ENCODE results near the gene DOC2B.

DOC2B gene

DNA sequence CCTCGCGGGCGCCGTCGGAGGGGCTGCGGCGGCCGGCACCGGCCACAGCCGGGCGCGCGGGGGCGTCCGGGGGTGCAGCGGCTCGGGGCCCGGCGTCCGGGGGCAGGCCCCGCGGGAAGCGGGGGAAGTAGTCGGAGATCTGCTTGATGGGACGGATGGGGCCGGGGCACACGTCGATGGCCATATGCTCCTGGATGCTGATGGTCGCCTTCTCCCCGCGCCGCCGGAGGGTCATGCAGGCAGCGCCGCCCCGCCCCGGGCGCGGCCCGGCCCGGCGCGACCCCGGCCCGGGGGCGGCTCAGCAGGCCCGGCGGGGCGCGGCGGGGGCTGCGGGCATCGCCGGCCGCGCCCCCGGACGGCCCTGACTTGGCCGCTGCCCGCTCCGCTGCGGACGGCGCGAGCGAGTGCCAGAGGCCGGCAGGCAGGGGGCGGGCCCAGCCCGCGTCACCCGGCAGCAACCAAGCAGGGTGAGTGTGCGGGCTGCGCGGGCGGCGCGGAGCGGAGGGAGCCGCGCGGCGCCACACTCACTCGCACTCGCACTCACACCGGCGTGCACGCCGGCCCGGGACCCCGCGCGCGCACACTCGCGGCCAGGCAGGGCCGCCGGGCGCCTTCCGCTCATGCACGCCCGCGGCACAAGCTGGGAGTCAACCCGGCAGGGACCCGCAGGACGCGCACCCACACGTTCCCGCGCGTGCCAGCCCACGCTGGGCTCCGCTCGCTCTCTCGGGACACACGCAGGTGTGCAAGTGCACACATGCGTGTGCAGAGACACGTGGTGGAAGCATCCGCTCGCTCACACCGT, at the start of gene DOC2B:
Gene DOC2B, minus strand, starts transcription at position 406 of the 805 bp plus-strand sequence. Its CDS starts 171 bp downstream, at position 235.
- Histone ChIP-seq H3K27me3 (peaks cover 0 to 65% of the 10 kb centered on the region in 2 donors), H3K27ac (no peak within 1 kb of the TSS), H3K4me1 (peaks cover 0 to 23% (median 13%) of the 10 kb centered on the region in 4 donors), H3K9me3 (no peaks in the 10 kb centered on the region), H3K4me3 (peak within 1 kb of the TSS; percentile 36 to 49), H3K36me3 (no peaks in the 10 kb centered on the region)
- intact Hi-C loops (cut with DNase I; ENCODE audit: low total_unique reads): no loop called here
- TF ChIP-seq, protein P1, sequence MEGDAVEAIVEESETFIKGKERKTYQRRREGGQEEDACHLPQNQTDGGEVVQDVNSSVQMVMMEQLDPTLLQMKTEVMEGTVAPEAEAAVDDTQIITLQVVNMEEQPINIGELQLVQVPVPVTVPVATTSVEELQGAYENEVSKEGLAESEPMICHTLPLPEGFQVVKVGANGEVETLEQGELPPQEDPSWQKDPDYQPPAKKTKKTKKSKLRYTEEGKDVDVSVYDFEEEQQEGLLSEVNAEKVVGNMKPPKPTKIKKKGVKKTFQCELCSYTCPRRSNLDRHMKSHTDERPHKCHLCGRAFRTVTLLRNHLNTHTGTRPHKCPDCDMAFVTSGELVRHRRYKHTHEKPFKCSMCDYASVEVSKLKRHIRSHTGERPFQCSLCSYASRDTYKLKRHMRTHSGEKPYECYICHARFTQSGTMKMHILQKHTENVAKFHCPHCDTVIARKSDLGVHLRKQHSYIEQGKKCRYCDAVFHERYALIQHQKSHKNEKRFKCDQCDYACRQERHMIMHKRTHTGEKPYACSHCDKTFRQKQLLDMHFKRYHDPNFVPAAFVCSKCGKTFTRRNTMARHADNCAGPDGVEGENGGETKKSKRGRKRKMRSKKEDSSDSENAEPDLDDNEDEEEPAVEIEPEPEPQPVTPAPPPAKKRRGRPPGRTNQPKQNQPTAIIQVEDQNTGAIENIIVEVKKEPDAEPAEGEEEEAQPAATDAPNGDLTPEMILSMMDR (IDR thresholded peaks at IDR 0.05): no peak
- no peak for DNase-seq

DNA sequence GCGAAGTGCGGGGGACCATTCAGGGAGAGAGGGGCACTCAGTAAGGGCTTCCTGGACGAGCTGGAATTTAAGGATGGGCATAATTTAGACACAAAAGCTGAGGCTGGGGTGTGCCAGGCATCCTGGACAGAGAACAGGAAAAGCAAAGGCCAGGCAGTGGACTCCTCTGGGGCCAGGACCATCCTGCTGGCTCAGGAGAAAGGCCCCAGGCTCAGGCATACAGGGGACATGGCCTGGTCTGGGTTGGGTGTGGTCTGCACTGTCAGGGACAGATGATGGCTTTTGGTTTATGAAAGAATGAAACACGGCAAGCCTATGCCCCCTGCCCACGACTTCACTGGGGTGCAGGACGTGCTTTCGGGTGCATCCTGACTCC, 48.9 kb upstream of the DOC2B start:
- Histone ChIP-seq H3K36me3 (no peaks in the 10 kb centered on the region), H3K27ac (no peak overlapping the region), H3K4me1 (no peaks in the 10 kb centered on the region), H3K4me3 (no peak overlapping the region), H3K9me3 (no peaks in the 10 kb centered on the region), H3K27me3 (peaks cover 0 to 10% of the 10 kb centered on the region in 2 donors)
- DNase-seq: no peak
- intact Hi-C loops (cut with DNase I; ENCODE audit: low total_unique reads): no loop called here
- TF ChIP-seq, protein P1 (IDR thresholded peaks at IDR 0.05): no peak

- Histone ChIP-seq H3K4me1 (no peaks in the 10 kb centered on the region), H3K27me3 (peaks cover 0 to 10% of the 10 kb centered on the region in 2 donors), H3K36me3 (no peaks in the 10 kb centered on the region), H3K9me3 (no peaks in the 10 kb centered on the region), H3K4me3 (no peak overlapping the region), H3K27ac (no peak overlapping the region)
- DNase-seq: peak in 1 of 2 donors; percentile 13
- intact Hi-C loops (cut with DNase I; ENCODE audit: low total_unique reads): no loop called here
- TF ChIP-seq, protein P1 (IDR thresholded peaks at IDR 0.05): no peak
Measured at GRCh38 chr17:229709-230394, 48.4 kb upstream of the DOC2B start.

DNA sequence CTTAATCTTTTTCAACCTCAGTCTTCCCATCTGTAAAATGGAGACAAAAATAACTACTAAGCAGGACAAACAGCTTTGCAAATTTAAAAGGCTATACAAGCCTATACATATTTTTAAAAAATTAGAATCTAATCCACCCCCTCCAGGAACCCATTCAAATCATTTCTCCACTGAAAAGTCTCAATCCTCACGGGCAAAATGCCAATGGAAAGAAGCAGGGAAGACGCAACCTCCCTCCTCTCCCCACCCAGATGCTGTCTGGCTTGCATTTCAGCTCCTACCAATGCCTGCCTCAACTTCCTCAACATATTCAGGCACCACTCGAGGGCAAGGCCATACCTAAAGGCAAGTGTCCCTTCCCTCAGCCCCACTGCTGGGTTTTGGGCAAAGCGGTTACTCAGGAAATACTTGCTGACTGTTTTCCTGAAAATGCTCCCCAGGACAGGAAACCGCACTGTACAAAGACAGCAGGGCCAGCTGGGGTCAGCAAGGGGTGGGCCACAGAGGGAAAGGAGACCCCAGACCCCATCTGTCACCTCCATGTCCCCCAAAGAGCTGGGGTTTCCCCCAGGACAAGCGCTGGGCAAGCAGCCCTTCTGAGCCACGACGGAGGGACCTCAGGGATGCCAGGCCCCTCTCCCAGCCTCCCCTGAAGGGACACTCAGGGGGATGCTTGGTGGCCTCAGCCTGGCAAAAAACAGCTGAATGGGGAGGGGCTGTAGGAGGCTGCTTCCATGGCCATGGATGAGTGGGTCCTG, 47.7 kb upstream of the DOC2B start:
- Histone ChIP-seq H3K36me3 (no peaks in the 10 kb centered on the region), H3K9me3 (no peaks in the 10 kb centered on the region), H3K4me3 (no peak overlapping the region), H3K27ac (no peak overlapping the region), H3K27me3 (peaks cover 0 to 10% of the 10 kb centered on the region in 2 donors), H3K4me1 (no peaks in the 10 kb centered on the region)
- intact Hi-C loops (cut with DNase I; ENCODE audit: low total_unique reads): no loop called here
- TF ChIP-seq, protein P1 (IDR thresholded peaks at IDR 0.05): no peak
- peak in 1 of 2 donors; percentile 10 for DNase-seq

DNA sequence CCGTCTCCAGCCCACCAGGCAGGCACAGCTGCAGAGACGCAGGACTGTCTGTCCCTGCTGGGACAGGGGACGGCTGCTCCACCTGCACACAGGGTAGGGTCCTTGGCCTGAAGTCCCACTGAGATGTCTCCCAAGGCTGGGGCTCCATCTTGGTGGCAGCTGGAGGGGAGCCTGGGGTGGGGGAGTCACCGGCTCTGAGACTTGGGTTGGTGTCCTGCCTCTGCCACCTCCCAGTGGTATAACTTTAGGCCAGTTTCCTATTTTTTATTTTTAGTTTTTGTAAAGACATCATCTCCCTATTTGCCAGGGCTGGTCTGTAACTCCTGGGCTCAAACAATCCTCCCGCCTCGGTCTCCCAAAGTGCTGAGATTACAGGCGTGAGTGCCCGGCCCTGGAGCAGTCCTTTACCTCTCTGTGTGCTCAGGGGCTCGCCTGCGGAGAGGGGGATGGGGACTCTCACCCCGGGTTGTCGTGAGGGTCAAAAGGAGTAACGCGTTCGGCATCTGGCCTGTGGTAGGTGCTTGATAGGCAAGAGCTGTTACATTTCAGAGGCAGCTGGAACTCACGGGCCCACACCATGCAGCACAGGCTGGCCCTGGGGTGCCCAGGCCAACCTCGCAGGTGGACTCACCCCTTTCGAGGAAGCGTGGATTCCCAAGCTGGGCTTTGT, 46.6 kb upstream of the DOC2B start:
- H3K27me3 ChIP-seq: peaks cover 0 to 10% of the 10 kb centered on the region in 2 donors
- no peak overlapping the region for H3K4me3 ChIP-seq
- no peaks in the 10 kb centered on the region for H3K9me3 ChIP-seq
- TF ChIP-seq, protein P1 (IDR thresholded peaks at IDR 0.05): no peak
- no peak overlapping the region for H3K27ac ChIP-seq
- peak in 1 of 2 donors; percentile 19 for DNase-seq
- intact Hi-C loops (cut with DNase I; ENCODE audit: low total_unique reads): no loop called here
- no peaks in the 10 kb centered on the region for H3K36me3 ChIP-seq
- no peaks in the 10 kb centered on the region for H3K4me1 ChIP-seq
